ENCODE data around the gene CASTOR1.

DNA sequence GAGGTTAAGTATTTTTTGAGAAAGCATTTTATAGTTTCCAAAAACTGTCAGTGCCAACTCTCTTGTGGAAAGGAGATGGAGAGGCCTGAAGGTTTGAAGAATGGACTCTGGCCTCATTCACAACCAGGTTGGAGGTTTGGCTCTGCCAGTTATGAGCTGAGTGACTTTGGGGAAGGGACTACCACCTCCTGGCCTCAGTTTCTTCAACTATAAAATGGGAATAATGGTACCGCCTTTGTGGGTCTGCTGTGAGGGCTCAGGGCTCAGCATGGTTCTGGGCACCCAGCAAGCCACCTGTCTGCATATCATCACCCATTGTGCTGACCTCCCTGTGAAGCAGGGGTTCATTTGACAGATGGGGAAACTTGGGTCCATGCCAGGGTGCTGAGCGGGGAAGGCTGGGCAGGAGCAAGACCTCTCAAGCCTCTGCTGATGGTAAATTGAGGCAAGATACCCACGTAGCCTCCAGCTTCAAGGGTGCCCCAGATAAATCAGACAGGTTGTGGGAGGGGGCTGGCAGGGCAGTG lies 39.2 kb downstream of the CASTOR1 start:
- TF ChIP-seq, protein P1, sequence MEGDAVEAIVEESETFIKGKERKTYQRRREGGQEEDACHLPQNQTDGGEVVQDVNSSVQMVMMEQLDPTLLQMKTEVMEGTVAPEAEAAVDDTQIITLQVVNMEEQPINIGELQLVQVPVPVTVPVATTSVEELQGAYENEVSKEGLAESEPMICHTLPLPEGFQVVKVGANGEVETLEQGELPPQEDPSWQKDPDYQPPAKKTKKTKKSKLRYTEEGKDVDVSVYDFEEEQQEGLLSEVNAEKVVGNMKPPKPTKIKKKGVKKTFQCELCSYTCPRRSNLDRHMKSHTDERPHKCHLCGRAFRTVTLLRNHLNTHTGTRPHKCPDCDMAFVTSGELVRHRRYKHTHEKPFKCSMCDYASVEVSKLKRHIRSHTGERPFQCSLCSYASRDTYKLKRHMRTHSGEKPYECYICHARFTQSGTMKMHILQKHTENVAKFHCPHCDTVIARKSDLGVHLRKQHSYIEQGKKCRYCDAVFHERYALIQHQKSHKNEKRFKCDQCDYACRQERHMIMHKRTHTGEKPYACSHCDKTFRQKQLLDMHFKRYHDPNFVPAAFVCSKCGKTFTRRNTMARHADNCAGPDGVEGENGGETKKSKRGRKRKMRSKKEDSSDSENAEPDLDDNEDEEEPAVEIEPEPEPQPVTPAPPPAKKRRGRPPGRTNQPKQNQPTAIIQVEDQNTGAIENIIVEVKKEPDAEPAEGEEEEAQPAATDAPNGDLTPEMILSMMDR (conservative IDR thresholded peaks at IDR 0.05; ENCODE audit: low read length) = no peak
- no peak for TF ChIP-seq EZH2phosphoT487 (IDR thresholded peaks at IDR 0.05; ENCODE audit: borderline replicate concordance)

All from Loucy (cell line).